PC-9 (cell line): ENCODE results near the gene MORC1. TPM values are rescaled to one million over a fixed set of nuclear protein-coding genes. Genes with fewer than 3 reads are reported as not detected.

ENCODE experiments used
- BruUV-seq: library from RNA; stranded (reverse); fragments of 400-500 nt; replicated peaks from 2 replicates; lab custom pipeline; 2021; lab: Mats Ljungman, UMichigan
- CTCF ChIA-PET: fragments of 300-600 bp; sonication (Branson Sonifier 250); formaldehyde crosslinking; loops from one replicate; lab custom pipeline; 2022; ENCODE audit warnings: antibody characterized with exemption; lab: Charles Lee
- POLR2A ChIA-PET: fragments of 300-600 bp; sonication (Branson Sonifier 250); formaldehyde crosslinking; loops from one replicate; lab custom pipeline; 2022; ENCODE audit warnings: antibody characterized with exemption; ENCODE audit not compliant: unreplicated experiment; lab: Charles Lee
- DNase-seq, 2 experiments: peaks; one replicate each; pipeline versions ENCODE4 v3.0.0 to v3.0.0-alpha.2; 2015 to 2022; ENCODE audit warnings: mixed read lengths in 1 of 2
- H2AFZ ChIP-seq: fragments of 200-600 bp; sonication (generic); 2 replicates; pipeline ENCODE4 v1.8.1; 2017; ENCODE audit warnings: antibody characterized with exemption
- H3F3A ChIP-seq: fragments of 200-600 bp; sonication (generic); 2 replicates; pipeline ENCODE4 v1.8.1; 2017; ENCODE audit warnings: antibody characterized with exemption, mild to moderate bottlenecking, low read depth; ENCODE audit not compliant: insufficient read depth
- H3K27ac ChIP-seq: fragments of 200-600 bp; sonication (generic); 2 replicates; pipeline ENCODE4 v1.6.1; 2016; ENCODE audit warnings: mixed run types
- H3K27me3 ChIP-seq: fragments of 200-600 bp; sonication (generic); 2 replicates; pipeline ENCODE4 v1.6.1; 2016; ENCODE audit warnings: low read depth, mixed run types; ENCODE audit not compliant: insufficient read depth
- H3K36me3 ChIP-seq: fragments of 200-600 bp; sonication (generic); 2 replicates; pipeline ENCODE4 v1.6.1; 2016; ENCODE audit warnings: low read depth, mixed run types
- H3K4me1 ChIP-seq: fragments of 200-600 bp; sonication (generic); replicated peaks from 2 replicates; pipeline ENCODE4 v1.6.1; 2016; ENCODE audit warnings: mixed run types; ENCODE audit not compliant: insufficient read depth
- H3K4me2 ChIP-seq: fragments of 200-600 bp; sonication (generic); 2 replicates; pipeline ENCODE4 v1.6.1; 2017; ENCODE audit warnings: mixed run types
- H3K4me3 ChIP-seq: fragments of 200-600 bp; sonication (generic); 2 replicates; pipeline ENCODE4 v1.6.1; 2016; ENCODE audit warnings: mixed run types
- H3K79me2 ChIP-seq: fragments of 200-600 bp; sonication (generic); 2 replicates; pipeline ENCODE4 v1.6.1; 2017; ENCODE audit warnings: low read depth, mixed run types
- H3K9me2 ChIP-seq: fragments of 200-600 bp; sonication (generic); 2 replicates; pipeline ENCODE4 v1.8.1; 2017; ENCODE audit warnings: mild to moderate bottlenecking; ENCODE audit not compliant: insufficient read depth
- H3K9me3 ChIP-seq: fragments of 200-600 bp; sonication (generic); 2 replicates; pipeline ENCODE4 v1.8.1; 2016; ENCODE audit warnings: low read depth; ENCODE audit not compliant: insufficient read depth
- H4K20me1 ChIP-seq: fragments of 200-600 bp; sonication (generic); 2 replicates; pipeline ENCODE4 v1.8.1; 2017; ENCODE audit not compliant: insufficient read depth
- CTCF ChIP-seq: fragments of 200-600 bp; sonication (generic); conservative IDR thresholded peaks from 2 replicates; pipeline ENCODE4 v1.6.1; 2017; ENCODE audit warnings: mixed run types, antibody characterized with exemption, mild to moderate bottlenecking, moderate library complexity
- EZH2 ChIP-seq: fragments of 200-600 bp; sonication (generic); IDR thresholded peaks from 2 replicates; pipeline ENCODE4 v1.8.0; 2017; ENCODE audit warnings: antibody characterized with exemption, low read depth
- intact Hi-C: fragments of 100-400 bp; cut with micrococcal nuclease; formaldehyde crosslinking; loops from one replicate; pipeline ENCODE4 v1.10.0; 2022; ENCODE audit not compliant: unreplicated experiment
- total RNA-seq: library from RNA; stranded (reverse); gene quantifications from 2 replicates; pipeline ENCODE4 v1.2.3, GENCODE V29; 2021

MORC1 gene
- total RNA-seq, 1 experiment from 2014 or later: not detected

GRCh38 chr3:108998436-108998835 lies 119.5 kb downstream of the MORC1 start:
- H3K4me2 ChIP-seq: no peak overlapping the region
- H4K20me1 ChIP-seq: no peaks in the 10 kb centered on the region
- POLR2A ChIA-PET: no interaction called here
- no peak overlapping the region for H3K4me3 ChIP-seq
- CTCF ChIA-PET: no interaction called here
- H3K36me3 ChIP-seq: no peaks in the 10 kb centered on the region
- no TSS peak for BruUV-seq
- intact Hi-C loops: no loop called here
- H3K4me1 ChIP-seq: no peaks in the 10 kb centered on the region
- H3K79me2 ChIP-seq: no peaks in the 10 kb centered on the region
- no peak for DNase-seq
- no peaks in the 10 kb centered on the region for H3K27me3 ChIP-seq
- H2AFZ ChIP-seq: no peak overlapping the region
- no peaks in the 10 kb centered on the region; the same call in 1 of the 2 replicates for H3K9me2 ChIP-seq
- no peak for TF ChIP-seq EZH2
- no peak for TF ChIP-seq CTCF
- H3K9me3 ChIP-seq: no peaks in the 10 kb centered on the region
- no peak overlapping the region for H3K27ac ChIP-seq
- H3F3A ChIP-seq: no peaks in the 10 kb centered on the region

GRCh38 chr3:108985844-108986243 lies 132.1 kb downstream of the MORC1 start:
- intact Hi-C loops: no loop called here
- Histone ChIP-seq H4K20me1 (no peaks in the 10 kb centered on the region), H3K79me2 (no peaks in the 10 kb centered on the region), H2AFZ (no peak overlapping the region), H3K4me2 (no peak overlapping the region), H3K27me3 (no peaks in the 10 kb centered on the region), H3K4me1 (no peaks in the 10 kb centered on the region), H3K9me2 (no peaks in the 10 kb centered on the region), H3K27ac (no peak overlapping the region), H3K36me3 (no peaks in the 10 kb centered on the region), H3K9me3 (no peaks in the 10 kb centered on the region), H3F3A (no peaks in the 10 kb centered on the region), H3K4me3 (no peak overlapping the region)
- DNase-seq: no peak
- no TSS peak for BruUV-seq
- POLR2A ChIA-PET: no interaction called here
- CTCF ChIA-PET: no interaction called here
- TF ChIP-seq EZH2 (no peak), CTCF (no peak)

- no peak overlapping the region for H2AFZ ChIP-seq
- H3K27ac ChIP-seq: no peak overlapping the region
- intact Hi-C loops: no loop called here
- H3K9me2 ChIP-seq: no peaks in the 10 kb centered on the region
- DNase-seq: no peak
- no peak overlapping the region for H3K4me3 ChIP-seq
- no peaks in the 10 kb centered on the region for H4K20me1 ChIP-seq
- H3K79me2 ChIP-seq: no peaks in the 10 kb centered on the region
- no peaks in the 10 kb centered on the region for H3K9me3 ChIP-seq
- H3K4me1 ChIP-seq: no peaks in the 10 kb centered on the region
- H3F3A ChIP-seq: no peaks in the 10 kb centered on the region
- POLR2A ChIA-PET: no interaction called here
- H3K4me2 ChIP-seq: no peak overlapping the region
- no TSS peak for BruUV-seq
- TF ChIP-seq EZH2 (no peak), CTCF (no peak)
- no peaks in the 10 kb centered on the region for H3K27me3 ChIP-seq
- H3K36me3 ChIP-seq: no peaks in the 10 kb centered on the region
- CTCF ChIA-PET: no interaction called here
These were observed 134.9 kb downstream of the MORC1 start for GRCh38 chr3:108983051-108983450.
